Amygdala (tissue), 56 donors: ENCODE results near the gene GIN1.
"Not testable (repeated sequence)": the region's sequence is repeated elsewhere in the genome, so short reads cannot be mapped to it uniquely, and the experiment has no call there.

Source experiments
- DNase-seq, 56 donors: peaks; one replicate each; lab custom pipeline; 2025; lab: John Stamatoyannopoulos, UW

The GIN1 gene, protein sequence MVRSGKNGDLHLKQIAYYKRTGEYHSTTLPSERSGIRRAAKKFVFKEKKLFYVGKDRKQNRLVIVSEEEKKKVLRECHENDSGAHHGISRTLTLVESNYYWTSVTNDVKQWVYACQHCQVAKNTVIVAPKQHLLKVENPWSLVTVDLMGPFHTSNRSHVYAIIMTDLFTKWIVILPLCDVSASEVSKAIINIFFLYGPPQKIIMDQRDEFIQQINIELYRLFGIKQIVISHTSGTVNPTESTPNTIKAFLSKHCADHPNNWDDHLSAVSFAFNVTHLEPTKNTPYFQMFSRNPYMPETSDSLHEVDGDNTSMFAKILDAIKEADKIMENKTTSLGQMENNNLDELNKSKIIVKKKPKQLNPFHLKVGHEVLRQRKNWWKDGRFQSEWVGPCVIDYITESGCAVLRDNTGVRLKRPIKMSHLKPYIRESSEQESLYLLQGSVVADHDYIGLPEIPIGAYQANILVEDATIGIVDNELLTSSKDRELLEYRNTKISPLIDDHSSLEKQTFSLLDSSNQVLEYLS

DNA sequence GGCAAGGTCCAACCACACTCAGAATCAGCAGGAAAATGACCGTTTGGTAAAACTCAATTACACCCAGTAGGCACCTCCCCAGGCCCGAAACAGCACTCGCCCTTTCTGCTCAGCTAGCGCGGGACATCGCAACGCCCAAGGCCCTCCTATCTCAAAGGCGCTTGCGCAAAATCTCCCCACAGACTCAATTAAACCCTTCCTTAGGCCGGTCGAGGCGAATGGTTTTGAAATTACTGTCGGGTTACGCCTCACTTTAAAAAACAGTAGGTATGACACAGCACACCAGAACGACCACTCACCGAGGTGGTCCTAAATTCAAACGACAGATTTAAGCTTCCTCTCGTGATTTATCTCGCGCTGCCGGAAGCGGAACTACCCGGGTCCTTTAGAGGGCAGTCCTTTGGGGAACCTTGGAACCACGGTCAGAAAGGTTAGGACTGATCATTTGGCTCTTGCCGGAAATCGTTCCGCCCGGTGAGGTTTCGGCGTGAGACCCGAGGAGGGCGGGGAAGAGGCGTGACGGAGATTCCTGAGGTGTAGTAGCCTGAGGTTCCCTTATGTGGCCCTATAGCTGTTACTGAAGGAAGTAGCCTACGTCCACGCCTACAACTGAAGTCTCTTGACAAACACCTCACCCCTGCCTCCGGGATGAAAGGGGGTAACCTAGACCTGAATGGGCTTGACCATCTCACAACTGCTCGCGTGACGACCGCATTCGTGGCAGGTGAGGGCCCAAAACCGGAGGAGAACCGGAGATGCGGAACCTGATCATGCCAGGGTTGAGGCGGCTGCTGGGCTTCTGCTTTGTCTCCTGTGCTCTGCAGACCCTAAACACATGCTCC lies at the start of gene GIN1, which contains the start of gene PPIP5K2:
Gene GIN1, minus strand, starts transcription at position 374 of the 842 bp plus-strand sequence. CDS start 11,431 bp downstream, outside the sequence.
Gene PPIP5K2, plus strand, starts transcription at position 537 of the 842 bp plus-strand sequence. CDS start 9,289 bp downstream, outside the sequence.
- peak; percentile 77 to 98 (median 92) for DNase-seq

DNA sequence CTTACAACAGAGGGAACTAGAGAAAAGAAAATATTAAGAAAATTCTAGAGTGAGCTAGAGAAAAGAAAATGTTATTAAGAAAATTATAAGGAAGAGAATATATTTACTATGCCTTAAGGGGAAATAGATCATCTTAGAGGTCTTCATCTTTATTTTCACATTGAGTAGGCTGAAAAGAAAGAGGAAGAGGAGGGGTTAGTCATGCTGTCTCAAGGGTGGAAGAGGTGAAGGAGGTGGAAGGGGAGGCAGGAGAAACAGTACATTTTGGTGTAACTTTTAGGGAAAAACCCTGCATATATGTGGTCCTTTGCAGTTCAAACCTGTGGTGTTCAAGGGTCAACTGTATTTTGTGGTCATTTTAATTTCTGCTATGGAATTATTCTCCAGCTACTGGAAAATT lies 46.8 kb upstream of the GIN1 start:
- no peak for DNase-seq

DNA sequence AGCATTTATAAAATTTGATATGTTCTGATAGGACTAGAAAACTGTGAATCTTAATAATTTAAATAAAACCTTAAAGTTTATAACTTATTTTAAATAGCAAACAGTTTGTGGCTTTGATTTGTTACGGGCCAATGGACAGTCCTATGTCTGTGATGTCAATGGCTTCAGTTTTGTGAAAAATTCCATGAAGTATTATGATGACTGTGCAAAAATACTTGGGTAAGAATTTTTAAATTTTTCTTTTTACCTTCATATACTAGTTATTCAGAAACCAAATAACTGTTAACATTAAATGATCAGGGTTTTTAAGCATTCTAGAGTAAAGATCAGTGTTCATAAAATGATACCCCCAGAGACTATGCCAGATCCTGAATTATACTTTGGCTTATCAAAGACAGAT lies 31.2 kb upstream of the GIN1 start:
- DNase-seq, result no peak

DNA sequence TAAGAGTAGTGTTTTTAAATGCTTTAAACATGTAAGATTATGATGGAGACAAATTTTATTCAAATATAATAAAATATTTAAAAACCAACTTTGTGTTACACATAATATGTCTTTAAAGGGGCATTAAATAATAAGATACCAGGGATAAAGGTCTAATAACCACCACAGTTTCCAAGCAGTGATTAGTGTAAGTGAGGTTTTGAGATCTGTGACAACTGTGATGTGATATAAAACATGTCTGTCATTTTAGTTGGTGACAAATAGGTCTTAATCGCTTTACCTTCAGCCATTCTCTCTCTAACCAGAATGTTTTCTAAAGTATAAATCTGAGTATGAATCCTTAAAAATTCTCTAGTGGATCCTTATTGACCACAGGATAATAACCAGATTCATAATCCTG lies 28.3 kb upstream of the GIN1 start:
- no peak for DNase-seq

DNA sequence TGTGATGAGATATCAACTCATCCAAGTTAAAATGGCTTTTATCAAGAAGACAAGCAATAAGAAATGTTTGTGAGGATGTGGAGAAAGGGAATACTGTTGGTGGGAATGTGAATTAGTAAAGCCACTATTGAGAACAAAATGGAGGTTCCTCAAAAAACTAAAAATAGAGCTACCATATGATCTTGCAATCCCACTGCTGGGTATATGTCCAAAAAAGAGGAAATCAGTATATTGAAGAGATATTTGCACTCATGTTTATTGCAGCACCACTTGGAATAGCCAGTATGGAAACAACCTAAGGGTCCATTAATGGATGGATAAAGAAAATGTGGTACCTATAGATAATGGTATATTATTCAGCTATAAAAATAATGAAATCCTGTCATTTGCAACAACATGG lies 25.3 kb upstream of the GIN1 start:
- DNase-seq, result no peak

DNA sequence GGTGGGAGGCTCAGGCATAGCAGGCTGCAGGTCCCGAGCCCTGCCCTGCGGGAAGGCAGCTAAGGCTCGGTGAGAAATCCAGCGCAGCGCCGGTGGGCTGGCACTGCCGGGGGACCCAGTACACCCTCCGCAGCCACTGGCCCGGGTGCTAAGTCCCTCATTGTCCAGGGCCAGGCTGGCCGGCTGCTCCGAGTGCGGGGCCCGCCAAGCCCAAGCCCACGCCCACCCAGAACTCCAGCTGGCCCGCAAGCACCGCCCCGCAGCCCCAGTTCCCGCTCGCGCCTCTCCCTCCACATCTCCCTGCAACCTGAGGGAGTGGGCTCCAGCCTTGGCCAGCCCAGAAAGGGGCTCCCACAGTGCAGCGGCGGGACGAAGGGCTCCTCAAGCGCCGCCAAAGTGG lies 22.2 kb upstream of the GIN1 start:
- not testable (repeated sequence) for DNase-seq

DNA sequence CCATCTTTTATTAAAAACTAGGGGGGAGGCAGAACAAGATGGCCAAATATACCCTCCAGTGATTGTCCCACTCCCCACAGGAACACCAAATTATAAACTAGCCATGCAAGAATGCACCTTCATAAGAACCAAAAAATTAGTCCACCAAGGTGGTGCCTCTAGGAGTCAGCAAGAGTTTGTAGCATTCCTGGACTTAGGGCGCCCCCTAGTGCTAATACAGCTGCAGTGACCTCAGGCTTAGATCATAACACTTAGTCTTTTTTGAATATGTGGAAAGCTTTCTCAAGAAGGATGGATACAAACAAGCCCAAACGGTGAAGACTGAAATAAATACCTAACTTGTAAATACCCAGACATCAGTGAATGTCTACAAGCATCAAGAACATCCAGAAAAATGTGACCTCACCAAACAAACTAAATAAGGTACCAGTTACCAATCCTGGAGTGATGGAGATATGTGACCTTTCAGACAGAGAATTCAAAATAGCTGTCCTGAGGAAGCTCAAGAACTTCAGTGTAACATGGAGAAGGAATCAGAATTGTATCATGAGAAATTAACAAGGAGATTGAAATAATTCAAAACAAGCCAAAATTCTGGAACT lies 19.4 kb upstream of the GIN1 start:
- peak in 42 of 56 donors; percentile 3 to 83 (median 26) for DNase-seq

DNA sequence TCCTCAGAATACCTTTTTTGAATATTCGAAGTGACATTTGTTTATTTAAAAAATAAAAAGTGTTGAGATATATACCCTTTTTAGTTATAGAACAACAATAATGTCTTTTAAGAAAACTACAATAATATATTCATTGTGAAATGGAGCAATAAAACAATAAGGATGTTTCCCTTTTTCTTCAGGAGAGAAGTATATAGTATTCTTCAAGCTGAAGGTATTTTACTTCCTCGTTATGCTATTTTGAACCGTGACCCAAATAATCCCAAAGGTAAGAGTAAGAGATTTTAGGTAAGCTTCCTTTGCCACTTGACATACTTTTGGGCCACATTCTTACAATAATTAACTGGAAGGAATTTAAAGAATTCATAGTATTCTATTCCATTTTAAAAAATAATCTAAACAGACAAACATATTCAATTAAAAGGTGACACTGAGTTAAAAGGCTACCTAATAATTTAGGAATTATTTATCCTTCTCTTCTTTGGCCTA lies 18.3 kb upstream of the GIN1 start:
- no peak for DNase-seq

DNA sequence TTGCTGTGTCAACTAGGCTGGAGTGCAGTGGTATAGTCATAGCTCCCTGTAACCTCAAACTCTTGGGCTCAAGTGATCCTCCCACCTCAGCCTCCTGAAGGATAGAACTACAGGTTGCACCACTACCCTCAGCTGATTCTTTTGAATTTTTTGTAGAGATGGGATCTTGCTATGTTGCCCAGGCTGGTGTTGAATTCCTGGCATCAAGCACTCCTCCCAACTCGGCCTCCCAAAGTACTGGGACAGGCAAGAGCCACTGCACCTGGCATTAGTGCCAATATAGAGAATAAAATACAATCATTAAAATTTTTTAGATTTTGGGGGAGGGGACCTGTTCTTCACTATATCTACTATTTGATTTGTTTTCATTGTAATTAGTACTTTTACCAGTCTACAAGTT lies 15.5 kb upstream of the GIN1 start:
- DNase-seq, result no peak

DNA sequence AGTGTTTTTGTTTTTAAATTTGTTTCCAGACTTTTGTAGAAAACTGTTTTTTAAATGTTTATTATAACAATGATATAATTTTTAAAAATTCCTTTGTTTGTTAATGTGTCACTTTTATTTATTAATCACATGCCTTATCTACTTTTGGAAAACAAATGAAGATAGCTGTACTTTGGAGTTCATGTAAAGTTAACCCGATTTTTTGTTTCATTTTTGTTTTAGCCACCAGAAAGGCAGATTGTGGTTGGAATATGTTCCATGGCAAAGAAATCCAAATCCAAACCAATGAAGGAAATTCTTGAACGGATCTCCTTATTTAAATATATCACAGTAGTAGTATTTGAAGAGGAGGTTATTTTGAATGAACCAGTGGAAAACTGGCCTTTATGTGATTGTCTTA lies 13.3 kb upstream of the GIN1 start:
- no peak for DNase-seq

DNA sequence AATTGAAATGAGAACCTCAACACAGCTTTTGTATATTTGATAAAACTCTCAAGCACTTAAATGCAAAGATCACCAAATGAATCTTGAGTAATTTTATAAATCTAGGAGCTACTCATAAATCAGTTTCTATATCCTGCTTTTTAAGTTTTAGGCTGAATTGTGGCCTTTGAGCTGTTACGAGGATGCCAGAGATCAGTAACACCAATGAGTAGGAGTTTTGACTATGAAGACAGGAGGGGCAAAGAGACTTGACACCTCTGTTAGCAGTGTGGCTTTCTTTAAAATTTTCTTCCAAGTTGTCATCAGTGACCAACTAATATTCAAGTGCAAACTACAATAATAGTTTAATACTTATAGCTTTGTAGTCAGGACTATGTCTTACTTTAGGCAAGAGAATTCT lies 12.7 kb upstream of the GIN1 start:
- DNase-seq, result no peak

DNA sequence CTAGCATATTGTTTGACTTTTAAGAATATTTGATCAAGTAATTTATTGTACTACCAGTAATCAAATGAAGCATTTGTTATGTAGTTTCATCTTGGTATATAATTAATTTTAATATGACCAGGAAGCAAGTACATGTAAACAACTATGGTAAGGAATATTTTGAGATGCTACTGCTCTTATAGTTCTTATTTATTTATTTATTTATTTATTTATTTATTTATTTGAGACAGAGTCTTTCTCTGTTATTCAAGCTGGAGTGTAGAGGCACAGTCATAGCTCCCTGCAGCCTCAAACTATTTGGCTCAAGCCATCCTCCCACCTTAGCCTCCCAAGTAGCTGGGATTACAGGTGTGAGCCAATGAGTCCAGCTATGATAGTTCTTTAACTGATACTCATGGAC lies 8.3 kb upstream of the GIN1 start:
- no peak for DNase-seq

DNA sequence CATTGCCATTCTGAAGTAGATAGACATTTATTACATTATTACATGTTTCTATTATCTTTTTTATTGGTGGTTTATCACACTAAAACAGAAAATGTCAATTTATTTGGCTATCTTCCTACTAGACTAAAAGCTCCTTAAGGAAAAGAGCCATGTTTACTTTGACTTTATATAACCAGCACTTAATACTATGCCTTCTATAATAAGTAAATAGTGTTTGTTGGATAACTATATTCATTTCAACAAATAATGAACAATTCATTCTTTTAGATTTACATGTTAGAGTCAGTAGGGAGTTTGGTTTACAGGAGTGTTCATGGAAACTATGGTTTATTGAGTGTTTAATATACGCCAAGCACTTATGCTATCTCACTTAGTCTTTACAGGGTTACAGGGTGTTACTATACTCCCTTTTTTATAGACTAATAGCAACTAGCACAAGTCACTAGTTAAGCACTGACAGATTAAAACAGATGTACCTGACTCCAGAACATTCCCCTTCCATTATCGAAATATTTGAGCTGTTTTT lies 7.4 kb upstream of the GIN1 start:
- no peak for DNase-seq

DNA sequence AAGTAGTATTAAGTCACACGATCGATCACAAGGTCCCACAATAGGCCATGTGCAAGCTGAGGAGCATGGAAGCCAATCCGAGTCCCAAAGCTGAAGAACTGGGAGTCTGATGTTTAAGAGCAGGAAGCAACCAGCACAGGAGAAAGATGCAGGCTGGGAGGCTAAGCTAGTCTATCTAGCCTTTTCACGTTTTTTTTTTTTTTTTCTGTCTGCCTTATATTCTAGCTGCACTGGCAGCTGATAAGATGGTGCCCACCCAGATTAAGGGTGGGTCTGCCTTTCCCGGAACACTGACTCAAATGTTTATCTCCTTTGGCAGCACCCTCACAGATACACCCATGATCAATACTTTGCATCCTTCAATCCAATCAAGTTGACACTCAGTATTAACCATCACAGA lies 6.6 kb upstream of the GIN1 start:
- DNase-seq, result no peak

DNA sequence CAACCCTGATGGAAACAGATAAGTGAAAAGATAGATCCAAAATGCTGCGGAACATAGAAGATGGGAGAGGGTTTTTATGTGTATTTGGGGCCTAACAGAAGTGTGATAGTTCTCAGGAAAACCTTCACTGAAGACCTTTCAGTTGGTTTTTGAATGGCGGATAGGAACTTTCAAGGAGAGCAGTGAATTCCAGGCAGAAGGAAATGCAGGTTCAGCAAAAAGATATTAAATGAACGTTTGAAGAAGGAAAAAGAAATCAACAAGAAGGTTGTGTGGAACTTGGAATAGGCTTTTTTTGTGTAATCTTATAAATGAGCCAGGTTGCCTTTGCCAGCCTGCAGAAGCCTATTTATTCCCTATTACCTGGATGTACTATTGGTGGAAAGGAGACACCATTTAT lies 2.3 kb upstream of the GIN1 start:
- DNase-seq, result no peak

DNA sequence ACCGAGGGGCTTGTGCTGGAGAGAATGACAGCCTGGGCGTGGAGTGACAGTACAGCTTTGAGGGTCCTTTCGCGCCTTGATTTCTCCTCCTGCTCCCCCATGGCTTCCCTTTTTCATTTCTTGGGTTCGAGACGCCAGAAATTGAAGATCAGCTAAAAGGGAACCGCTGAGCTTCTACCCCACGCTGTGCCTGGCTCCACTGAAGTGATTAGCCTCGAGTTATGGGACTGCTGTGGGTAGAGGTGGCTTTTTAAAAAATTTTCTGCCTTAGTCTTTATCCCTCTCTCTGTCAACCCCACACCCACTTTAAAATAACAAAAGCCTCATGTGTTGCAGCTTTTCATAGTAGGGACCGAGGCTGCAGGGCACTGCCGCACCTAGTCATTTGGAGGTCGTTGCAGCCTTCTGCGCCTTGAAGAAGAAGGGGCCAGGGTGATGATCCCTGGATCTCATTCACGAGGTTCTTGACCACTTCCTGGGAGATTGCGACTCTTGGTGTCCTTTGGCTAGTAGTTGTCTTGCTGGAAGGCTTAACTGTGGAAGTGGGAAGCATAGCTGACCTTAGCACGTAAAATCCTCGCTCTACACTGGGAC lies 766 bp upstream of the GIN1 start:
- peak in 12 of 56 donors; percentile 2 to 42 (median 26) for DNase-seq

DNA sequence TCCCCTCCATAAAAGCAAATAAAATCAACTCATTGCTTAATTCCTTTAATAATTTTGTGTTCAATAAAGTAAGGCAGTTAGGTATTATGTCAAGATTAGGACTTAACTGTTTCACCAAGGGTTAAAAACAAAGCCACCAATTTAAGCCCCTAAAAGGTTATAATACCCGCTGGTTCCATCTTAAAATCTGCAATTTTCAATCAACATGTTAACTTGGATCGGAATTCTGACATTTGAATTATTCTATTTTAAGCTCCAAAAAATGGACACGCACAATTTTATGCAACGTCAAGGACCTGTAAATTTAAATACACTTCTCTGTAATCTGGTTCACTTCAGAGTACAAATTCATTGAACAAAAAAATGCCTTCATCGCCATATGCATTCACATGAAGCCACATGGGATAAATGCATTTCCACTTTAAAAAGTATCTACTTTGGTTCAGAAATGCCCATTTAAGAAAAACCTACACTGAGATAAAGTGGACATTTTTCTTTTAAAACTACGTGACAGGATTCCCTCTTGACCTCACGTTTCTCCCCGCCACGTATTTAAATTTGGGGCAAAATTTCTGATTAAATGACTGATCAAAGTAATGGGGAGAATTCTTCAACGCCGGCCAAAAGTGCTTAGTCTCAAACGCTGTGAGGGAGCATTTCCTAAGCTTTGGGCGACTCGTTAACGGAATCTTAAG lies 721 bp downstream of the GIN1 start:
- no peak for DNase-seq

DNA sequence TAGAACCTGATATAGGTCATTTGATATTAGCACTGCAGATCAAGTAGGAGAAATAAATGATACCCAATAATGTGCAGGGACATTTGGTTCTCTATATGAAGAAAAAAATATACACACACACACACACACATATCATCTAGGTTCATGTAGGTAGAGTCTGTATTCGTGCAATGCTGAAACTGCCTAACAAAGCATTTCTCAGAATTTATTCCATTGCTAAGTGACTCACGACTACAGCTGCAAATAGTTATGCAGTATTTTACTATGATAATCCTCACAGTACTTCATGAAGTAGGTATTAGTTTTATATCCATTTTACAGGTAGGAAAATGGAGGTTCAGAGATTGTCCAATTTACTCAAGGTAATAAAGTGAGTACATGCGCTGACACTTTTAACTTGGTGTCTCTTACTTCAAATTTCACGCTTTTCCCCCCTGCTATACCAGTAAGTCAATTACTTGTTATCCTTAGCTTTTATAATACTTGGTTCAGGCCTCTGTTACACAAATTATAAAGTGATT lies 2.4 kb downstream of the GIN1 start:
- no peak for DNase-seq

DNA sequence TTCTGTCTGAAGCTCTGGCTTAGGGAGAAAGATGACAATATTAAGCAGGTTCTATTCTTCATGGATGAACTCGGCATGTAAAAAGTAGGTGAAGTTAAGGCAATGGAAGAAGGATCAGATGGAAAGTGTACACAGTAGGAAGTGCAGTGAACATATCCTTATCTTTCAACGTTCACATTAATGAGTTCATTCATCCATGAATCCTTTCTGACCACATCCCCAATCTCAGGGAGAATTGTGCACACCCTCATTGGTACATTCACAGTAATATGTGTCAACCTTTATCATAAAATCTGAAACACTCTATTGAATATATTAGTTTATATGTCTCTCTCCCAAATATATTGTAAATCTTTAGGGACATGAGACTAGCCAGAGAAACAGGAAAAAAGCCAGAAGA lies 5.5 kb downstream of the GIN1 start:
- DNase-seq, result no peak
